Measurements from ENCODE around the gene ATXN7L1. TPM values are rescaled to one million over a fixed set of nuclear protein-coding genes. Genes with fewer than 3 reads are reported as not detected.

Gene ATXN7L1
- total and polyA plus RNA-seq, 2 of the 4 experiments (the other 2 are of a cell fraction), result 3.5 to 4.3 TPM

DNA sequence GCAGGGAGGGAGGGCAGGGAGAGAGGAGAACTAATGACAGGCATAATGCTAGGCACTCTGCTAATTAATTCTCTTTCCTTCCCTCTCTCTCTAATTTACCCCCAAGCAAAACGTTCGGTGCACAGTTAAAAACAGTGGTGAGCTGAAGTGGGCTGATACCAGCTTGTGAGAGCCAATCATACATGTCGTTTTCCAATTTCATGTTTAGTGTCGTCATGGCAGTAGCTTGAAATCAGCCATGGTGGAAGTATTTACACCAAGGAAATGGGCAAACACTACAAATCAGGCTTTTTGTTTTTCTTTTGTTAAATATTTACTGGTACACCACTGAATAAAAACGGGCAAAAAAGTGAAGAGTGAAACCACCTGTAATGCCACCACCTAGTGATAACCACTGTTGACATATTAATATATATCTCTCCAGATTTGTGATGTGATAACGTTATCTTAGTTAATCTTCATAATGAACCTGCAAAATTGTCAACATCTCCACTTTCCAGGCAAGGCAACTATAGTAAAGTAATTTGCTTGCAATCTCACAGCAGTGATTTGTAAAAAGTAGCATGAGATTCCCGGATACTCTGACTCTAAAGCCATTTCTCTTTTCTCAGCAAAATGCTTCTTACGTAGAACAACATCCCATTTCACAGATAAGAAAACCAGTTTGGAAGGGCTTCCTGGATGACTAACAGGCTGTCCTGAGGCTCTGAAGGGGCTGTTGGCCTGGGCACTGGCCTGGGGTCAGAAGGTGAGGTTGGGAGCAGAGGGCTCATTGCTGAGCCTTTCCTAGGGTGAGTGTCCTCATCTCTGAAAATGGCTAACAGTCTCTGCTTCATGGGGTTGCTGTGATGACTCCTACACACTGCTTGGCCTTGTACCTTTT, 83.7 kb downstream of the ATXN7L1 start (continued):
- TF ChIP-seq RAD21 (IDR thresholded peaks at IDR 0.05; ENCODE audit: low read length) (no peak), CHD1 (IDR thresholded peaks at IDR 0.05; ENCODE audit: low read depth, low read length) (no peak)

DNA sequence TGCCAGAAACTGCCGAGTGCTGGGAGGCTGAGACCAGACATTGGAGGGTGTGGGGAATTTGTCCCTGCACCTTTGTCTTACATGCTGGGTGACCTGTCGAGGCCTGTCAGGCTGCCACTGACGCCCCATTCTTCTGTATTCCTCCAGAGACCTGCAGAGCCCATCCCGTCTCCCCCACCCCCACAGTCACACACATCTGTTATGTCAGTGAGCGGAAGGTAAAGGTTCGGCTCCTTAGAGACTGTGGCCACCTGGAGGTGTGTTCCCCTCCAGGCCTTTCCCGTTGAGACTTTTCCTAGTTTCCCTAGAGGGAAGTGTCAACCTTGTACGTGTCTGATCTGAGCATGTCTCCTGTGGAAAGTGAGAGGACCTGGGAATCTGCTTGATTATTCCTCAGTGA, 84.5 kb downstream of the ATXN7L1 start:
- Histone ChIP-seq H4K20me1 (ENCODE audit: insufficient read depth, low read length) (peaks cover 4% of the 10 kb centered on the region; the same call in 1 of the 2 replicates), H3K9ac (ENCODE audit: low read depth, low read length) (no peak overlapping the region), H2BK5ac (ENCODE audit: low read depth, low read length, poor library complexity, severe bottlenecking) (no peak overlapping the region), H3K9me3 (ENCODE audit: control insufficient read depth, insufficient read depth, low read length) (no peaks in the 10 kb centered on the region), H3K23ac (ENCODE audit: low read depth, low read length) (no peak overlapping the region), H4K5ac (ENCODE audit: low read depth, low read length) (no peak overlapping the region), H3K79me1 (ENCODE audit: low read depth in 1 of 2, low read length in 2 of 2) (peaks cover 0 to 32% of the 10 kb centered on the region in 2 experiments; a peak in 3 of 4 replicates), H3K4ac (ENCODE audit: low read depth, low read length) (0 out of 2 replicates have a peak overlapping the region, but pooled peaks have one; percentile 2), H3K56ac (ENCODE audit: extremely low read depth, insufficient read depth, low read length) (no peak overlapping the region), H3K9me1 (ENCODE audit: insufficient read depth, low read length) (peaks cover 22% of the 10 kb centered on the region), H2BK20ac (ENCODE audit: low read depth, low read length) (no peak overlapping the region), H3K27me3 (ENCODE audit: control insufficient read depth, insufficient read depth, low read length) (no peaks in the 10 kb centered on the region), H3K14ac (replicated peaks; ENCODE audit: low read depth, low read length) (no peak overlapping the region), H2AFZ (replicated peaks; ENCODE audit: low read length, poor library complexity) (peak overlapping the region; percentile 10), H4K8ac (ENCODE audit: low read depth in 2 of 2, low read length in 2 of 2) (no peak overlapping the region), H2AK9ac (replicated peaks; ENCODE audit: low read depth, low read length, poor library complexity) (no peak overlapping the region), H3K4me3 (ENCODE audit: insufficient read depth, low read depth, low read length) (no peak overlapping the region), H4K91ac (ENCODE audit: insufficient read depth, low read depth, low read length) (no peak overlapping the region), H3K4me1 (ENCODE audit: control insufficient read depth, insufficient read depth, low read length) (peaks cover 15% of the 10 kb centered on the region), H2BK120ac (ENCODE audit: low read depth, low read length) (no peak overlapping the region), H3K27ac (ENCODE audit: insufficient read depth, low read length) (no peak overlapping the region), H2BK15ac (ENCODE audit: low read depth, low read length) (no peak overlapping the region), H2AK5ac (ENCODE audit: low read depth, low read length) (no peak overlapping the region; the same call in 1 of the 2 replicates), H3K18ac (ENCODE audit: low read depth, low read length) (no peak overlapping the region), H3K4me2 (ENCODE audit: low read depth, low read length) (no peak overlapping the region), H3K36me3 (ENCODE audit: control insufficient read depth, insufficient read depth, low read length) (peaks cover 10% of the 10 kb centered on the region; the same call in 1 of the 2 replicates)
- in situ Hi-C loops (cut with MboI; ENCODE audit: low sequenced_read_pairs), result no loop called here
- dilution Hi-C loops (cut with HindIII; ENCODE audit: low sequenced_read_pairs, unreplicated experiment), result no loop called here
- CTCF ChIA-PET, result no interaction called here
- intact Hi-C loops (cut with micrococcal nuclease), result no loop called here
- WGBS, 2 experiments (ENCODE audit: extremely low coverage in 2 of 2, insufficient read length in 1 of 2), result no CpG with 5 or more reads among the region's 8 CpGs
- POLR2A ChIA-PET (ENCODE audit: unreplicated experiment), result no interaction called here
- DNase-seq (no peak), ATAC-seq (ENCODE audit: low read depth) (no peak)
- TF ChIP-seq SMC3 (IDR thresholded peaks at IDR 0.05; ENCODE audit: low read depth, low read length) (no peak), CHD1 (IDR thresholded peaks at IDR 0.05; ENCODE audit: low read depth, low read length) (no peak)
- TF ChIP-seq, protein P1, sequence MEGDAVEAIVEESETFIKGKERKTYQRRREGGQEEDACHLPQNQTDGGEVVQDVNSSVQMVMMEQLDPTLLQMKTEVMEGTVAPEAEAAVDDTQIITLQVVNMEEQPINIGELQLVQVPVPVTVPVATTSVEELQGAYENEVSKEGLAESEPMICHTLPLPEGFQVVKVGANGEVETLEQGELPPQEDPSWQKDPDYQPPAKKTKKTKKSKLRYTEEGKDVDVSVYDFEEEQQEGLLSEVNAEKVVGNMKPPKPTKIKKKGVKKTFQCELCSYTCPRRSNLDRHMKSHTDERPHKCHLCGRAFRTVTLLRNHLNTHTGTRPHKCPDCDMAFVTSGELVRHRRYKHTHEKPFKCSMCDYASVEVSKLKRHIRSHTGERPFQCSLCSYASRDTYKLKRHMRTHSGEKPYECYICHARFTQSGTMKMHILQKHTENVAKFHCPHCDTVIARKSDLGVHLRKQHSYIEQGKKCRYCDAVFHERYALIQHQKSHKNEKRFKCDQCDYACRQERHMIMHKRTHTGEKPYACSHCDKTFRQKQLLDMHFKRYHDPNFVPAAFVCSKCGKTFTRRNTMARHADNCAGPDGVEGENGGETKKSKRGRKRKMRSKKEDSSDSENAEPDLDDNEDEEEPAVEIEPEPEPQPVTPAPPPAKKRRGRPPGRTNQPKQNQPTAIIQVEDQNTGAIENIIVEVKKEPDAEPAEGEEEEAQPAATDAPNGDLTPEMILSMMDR (conservative IDR thresholded peaks at IDR 0.05; ENCODE audit: low read depth, low read length), result no peak
- no TSS peak for BruUV-seq (replicated peaks)

All from IMR-90 (cell line).